HEK293 (cell line): ENCODE measurements around the gene SNUPN.
A peak's percentile ranks its signal among the peaks of the same experiment; 100 is the strongest.

ENCODE experiments used
- KLF8 ChIP-seq: fragments of 450-650 bp; formaldehyde crosslinking; IDR thresholded peaks from 2 replicates; pipeline ENCODE4 v1.5.1; 2016; ENCODE audit warnings: missing biosample characterization, missing genetic modification characterization
- MZF1 ChIP-seq: fragments of 450-650 bp; formaldehyde crosslinking; IDR thresholded peaks from 2 replicates; pipeline ENCODE4 v1.5.1; 2017; ENCODE audit warnings: missing biosample characterization, missing genetic modification characterization, borderline replicate concordance
- PRDM10 ChIP-seq: fragments of 450-650 bp; formaldehyde crosslinking; IDR thresholded peaks from 2 replicates; pipeline ENCODE4 v1.5.1; 2016; ENCODE audit warnings: missing biosample characterization, missing genetic modification characterization
- SP3 ChIP-seq: fragments of 450-650 bp; formaldehyde crosslinking; IDR thresholded peaks from 2 replicates; pipeline ENCODE4 v1.5.1; 2016; ENCODE audit warnings: missing biosample characterization, missing genetic modification characterization
- ZBTB1 ChIP-seq: fragments of 450-650 bp; formaldehyde crosslinking; IDR thresholded peaks from 2 replicates; pipeline ENCODE4 v1.5.1; 2016; ENCODE audit warnings: missing biosample characterization, missing genetic modification characterization
- ZBTB17 ChIP-seq: fragments of 450-650 bp; formaldehyde crosslinking; IDR thresholded peaks from 2 replicates; pipeline ENCODE4 v1.5.1; 2016; ENCODE audit warnings: missing biosample characterization, missing genetic modification characterization
- ZFP41 ChIP-seq: fragments of 450-650 bp; formaldehyde crosslinking; IDR thresholded peaks from 2 replicates; pipeline ENCODE4 v1.5.1; 2016; ENCODE audit warnings: missing biosample characterization, missing genetic modification characterization, borderline replicate concordance
- ZNF302 ChIP-seq: fragments of 450-650 bp; formaldehyde crosslinking; IDR thresholded peaks from 2 replicates; pipeline ENCODE4 v1.5.1; 2016; ENCODE audit warnings: missing biosample characterization, missing genetic modification characterization, low read depth
- ZNF561 ChIP-seq: fragments of 450-650 bp; IDR thresholded peaks from 2 replicates; pipeline ENCODE4 v1.5.1; 2018; ENCODE audit warnings: missing biosample characterization, missing genetic modification characterization, borderline replicate concordance
- ZXDB ChIP-seq: fragments of 450-650 bp; formaldehyde crosslinking; IDR thresholded peaks from 2 replicates; pipeline ENCODE4 v1.5.1; 2016; ENCODE audit warnings: missing biosample characterization, missing genetic modification characterization
- TF ChIP-seq, protein P1 (sequence below): fragments of 450-650 bp; formaldehyde crosslinking; IDR thresholded peaks from 2 replicates; pipeline ENCODE4 v1.5.1; 2016; ENCODE audit warnings: missing biosample characterization, missing genetic modification characterization
- TF ChIP-seq, protein P2 (sequence below): fragments of 450-650 bp; formaldehyde crosslinking; IDR thresholded peaks from 2 replicates; pipeline ENCODE4 v1.5.1; 2016; ENCODE audit warnings: missing biosample characterization, missing genetic modification characterization
- TF ChIP-seq, protein P3 (sequence below): fragments of 450-650 bp; formaldehyde crosslinking; IDR thresholded peaks from 2 replicates; pipeline ENCODE4 v1.5.1; 2016; ENCODE audit warnings: missing biosample characterization, missing genetic modification characterization

DNA sequence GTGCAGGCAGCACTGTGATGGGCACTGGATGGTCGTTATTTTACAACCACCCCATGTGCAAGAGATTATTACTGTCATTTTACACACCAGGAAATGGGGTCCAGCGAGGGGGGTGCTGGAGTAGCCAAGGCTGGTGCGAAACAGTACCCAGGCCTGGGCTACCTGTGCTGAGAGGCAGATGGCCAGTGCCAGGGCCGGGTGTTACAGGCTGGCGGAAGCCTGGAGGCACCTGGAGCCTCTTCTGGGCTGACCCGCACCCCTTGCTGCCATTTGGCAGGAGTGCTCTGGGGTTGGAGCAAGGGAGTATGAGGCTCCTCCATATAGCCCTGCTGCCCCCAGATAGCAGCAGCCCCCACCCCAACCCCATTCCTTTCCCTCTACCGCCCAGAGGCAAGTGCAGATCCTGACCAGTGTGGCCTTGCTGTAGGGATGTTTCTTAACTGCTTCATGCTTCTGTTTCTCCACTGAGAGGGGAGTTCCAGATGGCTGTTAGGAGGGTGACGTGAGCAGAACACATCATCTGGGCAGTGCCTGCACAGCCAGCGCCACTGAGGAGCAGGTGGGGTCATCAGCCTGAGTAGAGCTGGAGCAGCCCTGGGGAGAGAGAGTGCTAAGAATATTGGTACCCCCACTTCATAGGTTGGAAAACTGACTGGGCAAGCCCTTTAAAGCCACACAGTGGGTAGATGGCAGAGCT, 37.4 kb upstream of the SNUPN start:
- no peak for TF ChIP-seq ZNF561 (tag by site-specific recombination)
- TF ChIP-seq, protein P1, sequence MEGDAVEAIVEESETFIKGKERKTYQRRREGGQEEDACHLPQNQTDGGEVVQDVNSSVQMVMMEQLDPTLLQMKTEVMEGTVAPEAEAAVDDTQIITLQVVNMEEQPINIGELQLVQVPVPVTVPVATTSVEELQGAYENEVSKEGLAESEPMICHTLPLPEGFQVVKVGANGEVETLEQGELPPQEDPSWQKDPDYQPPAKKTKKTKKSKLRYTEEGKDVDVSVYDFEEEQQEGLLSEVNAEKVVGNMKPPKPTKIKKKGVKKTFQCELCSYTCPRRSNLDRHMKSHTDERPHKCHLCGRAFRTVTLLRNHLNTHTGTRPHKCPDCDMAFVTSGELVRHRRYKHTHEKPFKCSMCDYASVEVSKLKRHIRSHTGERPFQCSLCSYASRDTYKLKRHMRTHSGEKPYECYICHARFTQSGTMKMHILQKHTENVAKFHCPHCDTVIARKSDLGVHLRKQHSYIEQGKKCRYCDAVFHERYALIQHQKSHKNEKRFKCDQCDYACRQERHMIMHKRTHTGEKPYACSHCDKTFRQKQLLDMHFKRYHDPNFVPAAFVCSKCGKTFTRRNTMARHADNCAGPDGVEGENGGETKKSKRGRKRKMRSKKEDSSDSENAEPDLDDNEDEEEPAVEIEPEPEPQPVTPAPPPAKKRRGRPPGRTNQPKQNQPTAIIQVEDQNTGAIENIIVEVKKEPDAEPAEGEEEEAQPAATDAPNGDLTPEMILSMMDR = no peak
- TF ChIP-seq, protein P2, sequence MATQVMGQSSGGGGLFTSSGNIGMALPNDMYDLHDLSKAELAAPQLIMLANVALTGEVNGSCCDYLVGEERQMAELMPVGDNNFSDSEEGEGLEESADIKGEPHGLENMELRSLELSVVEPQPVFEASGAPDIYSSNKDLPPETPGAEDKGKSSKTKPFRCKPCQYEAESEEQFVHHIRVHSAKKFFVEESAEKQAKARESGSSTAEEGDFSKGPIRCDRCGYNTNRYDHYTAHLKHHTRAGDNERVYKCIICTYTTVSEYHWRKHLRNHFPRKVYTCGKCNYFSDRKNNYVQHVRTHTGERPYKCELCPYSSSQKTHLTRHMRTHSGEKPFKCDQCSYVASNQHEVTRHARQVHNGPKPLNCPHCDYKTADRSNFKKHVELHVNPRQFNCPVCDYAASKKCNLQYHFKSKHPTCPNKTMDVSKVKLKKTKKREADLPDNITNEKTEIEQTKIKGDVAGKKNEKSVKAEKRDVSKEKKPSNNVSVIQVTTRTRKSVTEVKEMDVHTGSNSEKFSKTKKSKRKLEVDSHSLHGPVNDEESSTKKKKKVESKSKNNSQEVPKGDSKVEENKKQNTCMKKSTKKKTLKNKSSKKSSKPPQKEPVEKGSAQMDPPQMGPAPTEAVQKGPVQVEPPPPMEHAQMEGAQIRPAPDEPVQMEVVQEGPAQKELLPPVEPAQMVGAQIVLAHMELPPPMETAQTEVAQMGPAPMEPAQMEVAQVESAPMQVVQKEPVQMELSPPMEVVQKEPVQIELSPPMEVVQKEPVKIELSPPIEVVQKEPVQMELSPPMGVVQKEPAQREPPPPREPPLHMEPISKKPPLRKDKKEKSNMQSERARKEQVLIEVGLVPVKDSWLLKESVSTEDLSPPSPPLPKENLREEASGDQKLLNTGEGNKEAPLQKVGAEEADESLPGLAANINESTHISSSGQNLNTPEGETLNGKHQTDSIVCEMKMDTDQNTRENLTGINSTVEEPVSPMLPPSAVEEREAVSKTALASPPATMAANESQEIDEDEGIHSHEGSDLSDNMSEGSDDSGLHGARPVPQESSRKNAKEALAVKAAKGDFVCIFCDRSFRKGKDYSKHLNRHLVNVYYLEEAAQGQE (tag by site-specific recombination) = no peak
- TF ChIP-seq PRDM10 (tag by site-specific recombination) = peak; percentile 18; the same call in 1 of the 2 replicates
- no peak for TF ChIP-seq KLF8
- no peak for TF ChIP-seq ZBTB1 (tag by site-specific recombination)
- no peak for TF ChIP-seq MZF1 (tag by site-specific recombination)
- TF ChIP-seq ZXDB (tag by site-specific recombination) = no peak
- no peak for TF ChIP-seq ZNF302 (tag by site-specific recombination)
- TF ChIP-seq ZBTB17 (tag by site-specific recombination) = no peak
- no peak for TF ChIP-seq SP3 (tag by site-specific recombination)
- TF ChIP-seq ZFP41 (tag by site-specific recombination) = no peak
- TF ChIP-seq, protein P3, sequence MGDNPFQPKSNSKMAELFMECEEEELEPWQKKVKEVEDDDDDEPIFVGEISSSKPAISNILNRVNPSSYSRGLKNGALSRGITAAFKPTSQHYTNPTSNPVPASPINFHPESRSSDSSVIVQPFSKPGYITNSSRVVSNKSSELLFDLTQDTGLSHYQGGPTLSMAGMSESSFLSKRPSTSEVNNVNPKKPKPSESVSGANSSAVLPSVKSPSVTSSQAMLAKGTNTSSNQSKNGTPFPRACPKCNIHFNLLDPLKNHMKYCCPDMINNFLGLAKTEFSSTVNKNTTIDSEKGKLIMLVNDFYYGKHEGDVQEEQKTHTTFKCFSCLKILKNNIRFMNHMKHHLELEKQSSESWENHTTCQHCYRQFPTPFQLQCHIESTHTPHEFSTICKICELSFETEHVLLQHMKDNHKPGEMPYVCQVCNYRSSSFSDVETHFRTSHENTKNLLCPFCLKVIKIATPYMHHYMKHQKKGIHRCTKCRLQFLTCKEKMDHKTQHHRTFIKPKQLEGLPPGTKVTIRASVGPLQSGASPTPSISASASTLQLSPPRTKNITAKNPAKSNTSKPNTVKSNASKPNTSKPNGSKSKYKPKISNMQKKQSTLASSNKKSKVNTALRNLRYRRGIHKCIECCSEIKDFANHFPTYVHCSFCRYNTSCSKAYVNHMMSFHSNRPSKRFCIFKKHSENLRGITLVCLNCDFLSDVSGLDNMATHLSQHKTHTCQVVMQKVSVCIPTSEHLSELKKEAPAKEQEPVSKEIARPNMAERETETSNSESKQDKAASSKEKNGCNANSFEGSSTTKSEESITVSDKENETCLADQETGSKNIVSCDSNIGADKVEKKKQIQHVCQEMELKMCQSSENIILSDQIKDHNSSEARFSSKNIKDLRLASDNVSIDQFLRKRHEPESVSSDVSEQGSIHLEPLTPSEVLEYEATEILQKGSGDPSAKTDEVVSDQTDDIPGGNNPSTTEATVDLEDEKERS (tag by site-specific recombination) = no peak
